ENCODE data around the gene ABCA13. TPM values are rescaled to one million over a fixed set of nuclear protein-coding genes. Genes with fewer than 3 reads are reported as not detected.

The ABCA13 gene
- total RNA-seq, 1 experiment from 2014 or later, result 2.1 TPM

DNA sequence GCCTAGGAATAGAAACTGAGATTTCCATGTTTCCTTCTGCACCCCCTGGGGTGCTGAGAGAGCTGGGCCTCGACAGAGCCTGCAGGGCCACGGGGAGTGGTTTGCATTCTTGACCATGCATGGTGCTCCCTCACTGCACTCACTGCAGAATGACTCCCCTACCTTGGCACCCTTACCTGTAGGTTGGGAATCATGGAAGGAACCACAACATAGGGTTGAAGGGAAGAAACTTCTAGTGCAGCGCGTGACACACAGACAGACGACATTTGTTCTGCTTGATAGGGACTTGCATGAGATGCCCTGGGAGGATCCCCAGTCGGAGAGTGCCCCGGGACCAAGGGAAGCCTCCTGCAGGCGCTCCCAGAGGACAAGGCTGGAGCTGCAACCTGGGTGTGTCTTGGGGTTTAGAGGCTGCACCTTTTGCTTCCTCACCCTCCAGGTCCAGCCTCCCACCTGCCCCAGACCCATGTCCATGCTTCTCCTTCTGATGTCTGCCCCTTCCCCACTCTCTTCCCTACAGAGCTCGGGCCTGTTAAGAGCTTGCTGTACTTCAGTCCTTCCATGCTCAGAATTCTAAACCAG lies 245.2 kb downstream of the ABCA13 start:
- no peaks in the 10 kb centered on the region for H3K27me3 ChIP-seq (ENCODE audit: low read length)
- H3K4me1 ChIP-seq (ENCODE audit: insufficient read depth, low read length), result peaks cover 8% of the 10 kb centered on the region
- no peak overlapping the region for H3K4me3 ChIP-seq (ENCODE audit: low read length)
- H3K9me2 ChIP-seq (replicated peaks; ENCODE audit: low read length), result no peaks in the 10 kb centered on the region
- DNase-seq (no peak), ATAC-seq (no peak)
- no TSS peak for BruUV-seq (replicated peaks)
- no peak overlapping the region for H3K4me2 ChIP-seq (ENCODE audit: low read length)
- no peaks in the 10 kb centered on the region for H3K9me3 ChIP-seq (ENCODE audit: low read length)
- no peaks in the 10 kb centered on the region for H3K36me3 ChIP-seq (ENCODE audit: low read depth, low read length)
- no peak overlapping the region for H2AFZ ChIP-seq (ENCODE audit: low read length)
- no peaks in the 10 kb centered on the region for H3K79me2 ChIP-seq (ENCODE audit: low read length)
- CTCF ChIA-PET, result interaction anchor here (0.6 kb wide), 1 partner anchor 1346 kb away, joined by 3 read pairs; no protein-coding TSS in a partner anchor
- intact Hi-C loops (cut with micrococcal nuclease), result no loop called here
- H3K27ac ChIP-seq (ENCODE audit: low read length), result no peak overlapping the region
- H3K9ac ChIP-seq (ENCODE audit: low read length), result no peak overlapping the region
- POLR2A ChIA-PET (ENCODE audit: unreplicated experiment), result no interaction called here
- no peaks in the 10 kb centered on the region for H4K20me1 ChIP-seq (ENCODE audit: low read length)
- no peaks in the 10 kb centered on the region for H3F3A ChIP-seq (ENCODE audit: low read length, unreplicated experiment)
- no peak for TF ChIP-seq EZH2phosphoT487 (IDR thresholded peaks at IDR 0.05; ENCODE audit: borderline replicate concordance, low read length)
- TF ChIP-seq, protein P1, sequence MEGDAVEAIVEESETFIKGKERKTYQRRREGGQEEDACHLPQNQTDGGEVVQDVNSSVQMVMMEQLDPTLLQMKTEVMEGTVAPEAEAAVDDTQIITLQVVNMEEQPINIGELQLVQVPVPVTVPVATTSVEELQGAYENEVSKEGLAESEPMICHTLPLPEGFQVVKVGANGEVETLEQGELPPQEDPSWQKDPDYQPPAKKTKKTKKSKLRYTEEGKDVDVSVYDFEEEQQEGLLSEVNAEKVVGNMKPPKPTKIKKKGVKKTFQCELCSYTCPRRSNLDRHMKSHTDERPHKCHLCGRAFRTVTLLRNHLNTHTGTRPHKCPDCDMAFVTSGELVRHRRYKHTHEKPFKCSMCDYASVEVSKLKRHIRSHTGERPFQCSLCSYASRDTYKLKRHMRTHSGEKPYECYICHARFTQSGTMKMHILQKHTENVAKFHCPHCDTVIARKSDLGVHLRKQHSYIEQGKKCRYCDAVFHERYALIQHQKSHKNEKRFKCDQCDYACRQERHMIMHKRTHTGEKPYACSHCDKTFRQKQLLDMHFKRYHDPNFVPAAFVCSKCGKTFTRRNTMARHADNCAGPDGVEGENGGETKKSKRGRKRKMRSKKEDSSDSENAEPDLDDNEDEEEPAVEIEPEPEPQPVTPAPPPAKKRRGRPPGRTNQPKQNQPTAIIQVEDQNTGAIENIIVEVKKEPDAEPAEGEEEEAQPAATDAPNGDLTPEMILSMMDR (conservative IDR thresholded peaks at IDR 0.05; ENCODE audit: low read depth, low read length), result no peak
- no peak for TF ChIP-seq EZH2 (IDR thresholded peaks at IDR 0.05; ENCODE audit: low read length, unreplicated experiment)

- Histone ChIP-seq H3K4me2 (ENCODE audit: low read length) (no peak overlapping the region), H3K79me2 (ENCODE audit: low read length) (no peaks in the 10 kb centered on the region), H3K4me1 (ENCODE audit: insufficient read depth, low read length) (peaks cover 16% of the 10 kb centered on the region), H3F3A (ENCODE audit: low read length, unreplicated experiment) (no peaks in the 10 kb centered on the region), H3K9me3 (ENCODE audit: low read length) (no peaks in the 10 kb centered on the region), H3K27me3 (ENCODE audit: low read length) (no peaks in the 10 kb centered on the region), H4K20me1 (ENCODE audit: low read length) (no peaks in the 10 kb centered on the region), H3K4me3 (ENCODE audit: low read length) (no peak overlapping the region), H2AFZ (ENCODE audit: low read length) (no peak overlapping the region), H3K36me3 (ENCODE audit: low read depth, low read length) (no peaks in the 10 kb centered on the region), H3K27ac (ENCODE audit: low read length) (no peak overlapping the region), H3K9me2 (replicated peaks; ENCODE audit: low read length) (no peaks in the 10 kb centered on the region), H3K9ac (ENCODE audit: low read length) (no peak overlapping the region)
- no TSS peak for BruUV-seq (replicated peaks)
- intact Hi-C loops (cut with micrococcal nuclease), result no loop called here
- no peak for TF ChIP-seq EZH2 (IDR thresholded peaks at IDR 0.05; ENCODE audit: low read length, unreplicated experiment)
- TF ChIP-seq, protein P1 (conservative IDR thresholded peaks at IDR 0.05; ENCODE audit: low read depth, low read length), result no peak
- TF ChIP-seq EZH2phosphoT487 (IDR thresholded peaks at IDR 0.05; ENCODE audit: borderline replicate concordance, low read length), result no peak
- no peak for DNase-seq
- ATAC-seq, result no peak
- POLR2A ChIA-PET (ENCODE audit: unreplicated experiment), result no interaction called here
- CTCF ChIA-PET, result no interaction called here
Measured at GRCh38 chr7:48419401-48419800, 248.1 kb downstream of the ABCA13 start.

DNA sequence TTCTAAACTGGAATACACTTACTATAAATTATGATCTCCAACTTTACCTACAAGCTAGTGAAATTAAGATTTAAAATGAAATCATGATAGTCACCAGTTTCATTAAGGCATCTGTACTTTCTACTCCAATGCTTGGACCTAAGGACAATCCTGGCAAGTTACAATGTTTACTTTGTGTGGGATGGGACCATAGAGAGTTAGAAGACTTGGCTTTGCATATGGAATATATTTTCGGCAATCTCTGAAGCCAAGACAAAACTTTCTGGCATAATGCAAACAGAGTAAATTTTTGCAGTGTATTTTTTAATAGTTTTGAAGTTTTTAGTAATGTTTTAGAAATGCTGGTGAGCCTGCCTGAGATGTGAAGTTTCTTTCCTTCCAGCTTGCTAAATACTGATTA lies 248.9 kb downstream of the ABCA13 start:
- Histone ChIP-seq H3K79me2 (ENCODE audit: low read length) (no peaks in the 10 kb centered on the region), H3K27ac (ENCODE audit: low read length) (no peak overlapping the region), H4K20me1 (ENCODE audit: low read length) (no peaks in the 10 kb centered on the region), H2AFZ (ENCODE audit: low read length) (no peak overlapping the region), H3K27me3 (ENCODE audit: low read length) (no peaks in the 10 kb centered on the region), H3K4me3 (ENCODE audit: low read length) (no peak overlapping the region), H3K36me3 (ENCODE audit: low read depth, low read length) (no peaks in the 10 kb centered on the region), H3K9me3 (ENCODE audit: low read length) (no peaks in the 10 kb centered on the region), H3K9me2 (replicated peaks; ENCODE audit: low read length) (no peaks in the 10 kb centered on the region), H3F3A (ENCODE audit: low read length, unreplicated experiment) (no peaks in the 10 kb centered on the region), H3K4me2 (ENCODE audit: low read length) (no peak overlapping the region), H3K9ac (ENCODE audit: low read length) (no peak overlapping the region), H3K4me1 (ENCODE audit: insufficient read depth, low read length) (peaks cover 20% of the 10 kb centered on the region)
- TF ChIP-seq, protein P1 (conservative IDR thresholded peaks at IDR 0.05; ENCODE audit: low read depth, low read length), result no peak
- TF ChIP-seq EZH2 (IDR thresholded peaks at IDR 0.05; ENCODE audit: low read length, unreplicated experiment), result no peak
- no peak for TF ChIP-seq EZH2phosphoT487 (IDR thresholded peaks at IDR 0.05; ENCODE audit: borderline replicate concordance, low read length)
- BruUV-seq (replicated peaks), result no TSS peak
- ATAC-seq (no peak), DNase-seq (no peak)
- ChIA-PET POLR2A (ENCODE audit: unreplicated experiment) (no interaction called here), CTCF (no interaction called here)
- intact Hi-C loops (cut with micrococcal nuclease), result no loop called here

All from PC-3 (cell line).